Naive thymus-derived CD4-positive, alpha-beta T cell (primary cell): ENCODE results near the gene STX16. TPM values are rescaled to one million over a fixed set of nuclear protein-coding genes. Genes with fewer than 3 reads are reported as not detected.
"Not testable (repeated sequence)": the region's sequence is repeated elsewhere in the genome, so short reads cannot be mapped to it uniquely, and the experiment has no call there.

Source experiments
- ATAC-seq: fragments of 150-1000 bp; cut with Tn5 transposase; 2 replicates; pipeline ENCODE4 v1.10.0; 2021; ENCODE audit warnings: mild to moderate bottlenecking, moderate library complexity
- CTCF ChIA-PET: fragments of 350-600 bp; sonication (Branson Sonifier 250); formaldehyde crosslinking; loops from one replicate; lab custom pipeline; 2021; ENCODE audit warnings: antibody characterized with exemption; lab: Charles Lee
- POLR2A ChIA-PET: fragments of 350-600 bp; sonication (Branson Sonifier 250); formaldehyde crosslinking; loops from one replicate; lab custom pipeline; 2021; ENCODE audit warnings: antibody characterized with exemption, inconsistent platforms; lab: Charles Lee
- DNase-seq, 9 donors: peaks; one replicate each; pipeline versions ENCODE4 v3.0.0 to v3.0.0-alpha.2; 2020 to 2022; ENCODE audit warnings: mixed read lengths in 1 of 9
- H3K27ac ChIP-seq: one replicate; pipeline ENCODE4 v1.7.0; 2013; ENCODE audit warnings: mild to moderate bottlenecking, low read depth, low read length, moderate library complexity
- H3K27me3 ChIP-seq, 2 donors: one replicate each; pipeline ENCODE4 v1.7.0; 2013; ENCODE audit warnings: low read length in 2 of 2, mild to moderate bottlenecking in 2 of 2, moderate library complexity in 2 of 2; ENCODE audit not compliant: control insufficient read depth in 2 of 2, insufficient read depth in 2 of 2
- H3K36me3 ChIP-seq, 3 experiments: 1 replicate in 2 of 3; 2 replicates in 1 of 3; pipeline ENCODE4 v1.7.0; 2013; ENCODE audit warnings: low read length in 3 of 3, mild to moderate bottlenecking in 3 of 3, moderate library complexity in 1 of 3; ENCODE audit not compliant: insufficient read depth in 3 of 3, control insufficient read depth in 2 of 3
- H3K4me1 ChIP-seq, 2 donors: one replicate each; pipeline ENCODE4 v1.7.0; 2013; ENCODE audit warnings: low read length in 2 of 2, mild to moderate bottlenecking in 2 of 2, moderate library complexity in 1 of 2; ENCODE audit not compliant: control insufficient read depth in 2 of 2, insufficient read depth in 2 of 2
- H3K4me3 ChIP-seq: 2 replicates; pipeline ENCODE4 v1.7.0; 2013; ENCODE audit warnings: mild to moderate bottlenecking, low read length
- H3K9me3 ChIP-seq, 3 experiments: 1 replicate in 2 of 3; 2 replicates in 1 of 3; pipeline ENCODE4 v1.7.0; 2013; ENCODE audit warnings: low read length in 3 of 3; ENCODE audit not compliant: control insufficient read depth in 2 of 3
- H3K27ac Mint-ChIP-seq, 9 donors: one replicate each; pipeline ENCODE4 v1.8.0; 2020 to 2022; ENCODE audit warnings: mixed read lengths in 9 of 9, mild to moderate bottlenecking in 8 of 9, moderate library complexity in 5 of 9, inconsistent platforms in 2 of 9
- H3K27me3 Mint-ChIP-seq, 5 donors: one replicate each; pipeline ENCODE4 v1.8.0; 2021 to 2022; ENCODE audit warnings: mixed read lengths in 5 of 5, mild to moderate bottlenecking in 1 of 5
- H3K36me3 Mint-ChIP-seq, 5 donors: one replicate each; pipeline ENCODE4 v1.8.0; 2020 to 2022; ENCODE audit warnings: mixed read lengths in 5 of 5, mild to moderate bottlenecking in 3 of 5, inconsistent platforms in 1 of 5
- H3K4me1 Mint-ChIP-seq, 7 donors: one replicate each; pipeline ENCODE4 v1.8.0; 2020 to 2022; ENCODE audit warnings: mixed read lengths in 7 of 7, mild to moderate bottlenecking in 3 of 7, inconsistent platforms in 1 of 7
- H3K4me3 Mint-ChIP-seq, 10 donors: one replicate each; pipeline ENCODE4 v1.8.0; 2020 to 2022; ENCODE audit warnings: mild to moderate bottlenecking in 10 of 10, mixed read lengths in 10 of 10, moderate library complexity in 6 of 10, inconsistent platforms in 2 of 10
- H3K9me3 Mint-ChIP-seq, 11 donors: one replicate each; pipeline ENCODE4 v1.8.0; 2020 to 2022; ENCODE audit warnings: mixed read lengths in 11 of 11, mild to moderate bottlenecking in 4 of 11, inconsistent platforms in 1 of 11, moderate library complexity in 1 of 11
- intact Hi-C, 2 donors: fragments of 100-400 bp; cut with micrococcal nuclease; formaldehyde crosslinking; loops; one replicate each; pipeline ENCODE4 v1.15.1; 2023
- polyA plus RNA-seq, 2 donors: library from polyadenylated mRNA; unstranded; fragments of 300-500 nt; fragmentation: Illumina TruSeq; gene quantifications; one replicate each; pipeline ENCODE4 v1.2.3, GENCODE V29; 2021
- total RNA-seq, 6 experiments: library from RNA in 5 of 6; stranded (reverse) in 5 of 6; gene quantifications; 1 replicate in 5 of 6; 2 replicates in 1 of 6; pipeline ENCODE4 v1.2.3 and lab custom pipeline; 2021 to 2026

The STX16 gene
- total and polyA plus RNA-seq, 7 experiments from 2014 or later = 32.0 to 225 (median 185) TPM

GRCh38 chr20:58647162-58647795 lies 3.8 kb upstream of the STX16 start:
- peak overlapping the region in 2 of 9 donors; percentile 3 to 21 for H3K27ac Mint-ChIP-seq
- POLR2A ChIA-PET = interaction anchor here (0.8 to 7.4 kb wide), 3 partner anchors 44 to 243 kb away, joined by 3 to 57 read pairs (median 3); partner anchors contain the start of genes GNAS-AS1 and NPEPL1

DNA sequence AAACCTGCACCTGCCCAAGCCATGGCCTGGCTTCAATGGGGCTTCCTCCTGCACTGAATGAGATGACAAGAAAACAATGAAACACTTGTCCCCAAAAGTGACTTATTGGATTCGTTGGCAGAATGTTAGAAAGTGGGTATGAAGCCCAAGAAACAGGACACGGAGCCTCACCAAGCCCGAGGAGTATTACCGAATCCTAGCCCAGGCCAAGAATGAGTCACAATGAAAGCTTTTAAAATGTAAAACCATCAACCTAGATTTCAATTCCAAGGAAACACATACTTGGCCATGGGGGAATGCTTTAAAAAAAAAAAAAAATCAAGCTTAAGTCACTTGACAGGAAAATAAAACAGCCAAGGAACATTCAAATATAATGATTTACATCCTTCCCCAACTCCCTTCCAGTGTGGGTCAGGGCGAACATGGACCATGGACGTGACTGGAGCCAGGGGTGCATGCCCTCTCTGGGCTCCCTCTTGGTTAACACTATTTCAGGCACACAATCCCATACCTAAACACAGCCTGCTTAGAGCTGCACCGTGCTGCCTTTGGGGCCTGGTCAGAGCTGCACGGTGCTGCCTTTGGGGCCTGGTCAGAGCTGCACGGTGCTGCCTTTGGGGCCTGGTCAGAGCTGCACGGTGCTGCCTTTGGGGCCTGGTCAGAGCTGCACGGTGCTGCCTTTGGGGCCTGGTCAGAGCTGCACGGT lies 3.1 kb upstream of the STX16 start:
- Histone ChIP-seq H3K27me3 (no peaks in the 10 kb centered on the region), H3K36me3 (peaks cover 0 to 13% (median 0%) of the 10 kb centered on the region in 3 experiments), H3K4me1 (peaks cover 3 to 9% of the 10 kb centered on the region in 2 donors), H3K9me3 (no peaks in the 10 kb centered on the region), H3K4me3 (no peak overlapping the region), H3K27ac (no peak overlapping the region)
- Mint-ChIP-seq H3K4me3 (peak overlapping the region in 2 of 10 donors; percentile 25 to 38), H3K27ac (peak overlapping the region in 2 of 9 donors; percentile 3 to 21), H3K36me3 (peaks cover 0 to 9% (median 0%) of the 10 kb centered on the region in 5 donors), H3K27me3 (peaks cover 0 to 4% (median 0%) of the 10 kb centered on the region in 5 donors), H3K9me3 (no peaks in the 10 kb centered on the region), H3K4me1 (peaks cover 4 to 14% (median 13%) of the 10 kb centered on the region in 7 donors)
- CTCF ChIA-PET = interaction anchor here (0.6 to 2.7 kb wide), 11 partner anchors 10 to 219 kb away, joined by 3 to 11 read pairs (median 4); partner anchors contain the start of gene GNAS
- no peak for ATAC-seq
- peak in 1 of 9 donors; percentile 4 for DNase-seq
- intact Hi-C loops = loop anchor here (1.0 kb wide), 2 partner anchors 190 to 191 kb away; no protein-coding TSS in a partner anchor
- POLR2A ChIA-PET = interaction anchor here (0.6 to 7.4 kb wide), 5 partner anchors 11 to 242 kb away, joined by 3 to 57 read pairs (median 3); partner anchors contain the start of genes GNAS-AS1 and NPEPL1

More at GRCh38 chr20:58647162-58647795, 3.8 kb upstream of the STX16 start:
- DNase-seq = peak in 1 of 9 donors; percentile 19
- peaks cover 0 to 4% of the 10 kb centered on the region in 2 donors for H3K4me1 ChIP-seq
- H3K27ac ChIP-seq = no peak overlapping the region
- no peak overlapping the region for H3K4me3 ChIP-seq
- peaks cover 0 to 8% (median 0%) of the 10 kb centered on the region in 5 donors for H3K36me3 Mint-ChIP-seq
- no peaks in the 10 kb centered on the region for H3K27me3 ChIP-seq
- peak overlapping the region in 2 of 10 donors; percentile 25 to 34 for H3K4me3 Mint-ChIP-seq
- CTCF ChIA-PET = interaction anchor here (0.7 to 2.7 kb wide), 11 partner anchors 11 to 220 kb away, joined by 3 to 11 read pairs (median 3); partner anchors contain the start of gene GNAS
- H3K9me3 ChIP-seq = no peaks in the 10 kb centered on the region
- H3K36me3 ChIP-seq = peaks cover 0 to 13% (median 0%) of the 10 kb centered on the region in 3 experiments
- ATAC-seq = no peak
- intact Hi-C loops = loop anchor here (1.0 kb wide), 2 partner anchors 191 to 192 kb away; no protein-coding TSS in a partner anchor
- peaks cover 0 to 13% (median 10%) of the 10 kb centered on the region in 7 donors for H3K4me1 Mint-ChIP-seq
- peaks cover 0 to 6% (median under 1%) of the 10 kb centered on the region in 5 donors for H3K27me3 Mint-ChIP-seq
- no peaks in the 10 kb centered on the region for H3K9me3 Mint-ChIP-seq

DNA sequence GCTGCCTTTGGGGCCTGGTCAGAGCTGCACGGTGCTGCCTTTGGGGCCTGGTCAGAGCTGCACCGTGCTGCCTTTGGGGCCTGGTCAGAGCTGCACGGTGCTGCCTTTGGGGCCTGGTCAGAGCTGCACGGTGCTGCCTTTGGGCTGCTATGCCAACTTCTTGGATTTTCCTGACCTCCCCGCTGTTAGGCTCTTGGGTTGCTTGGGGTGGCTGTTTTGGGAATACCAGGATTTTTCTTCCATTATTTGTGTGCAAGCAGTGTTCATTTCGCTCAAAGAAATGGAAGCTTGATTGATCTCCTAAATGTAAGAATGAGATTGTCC lies 2.6 kb upstream of the STX16 start:
- H3K4me3 Mint-ChIP-seq = peak overlapping the region in 8 of 10 donors; percentile 77 to 88 (median 84)
- peaks cover 9 to 14% of the 10 kb centered on the region in 2 donors for H3K4me1 ChIP-seq
- ATAC-seq, H3K27me3 Mint-ChIP-seq, H3K9me3 Mint-ChIP-seq, H3K9me3 ChIP-seq, H3K27me3 ChIP-seq, H3K4me3 ChIP-seq, H3K27ac ChIP-seq, intact Hi-C loops: not testable (repeated sequence)
- ChIA-PET POLR2A (interaction anchor here (0.6 to 7.4 kb wide), 4 partner anchors 10 to 203 kb away, joined by 3 to 57 read pairs (median 7); partner anchors contain the start of genes GNAS-AS1 and NPEPL1), CTCF (interaction anchor here (0.6 to 2.7 kb wide), 5 partner anchors 9 to 218 kb away, joined by 3 to 11 read pairs (median 5); no protein-coding TSS in a partner anchor)
- peak in 1 of 9 donors; percentile 8 for DNase-seq
- peaks cover 0 to 13% (median 3%) of the 10 kb centered on the region in 5 donors for H3K36me3 Mint-ChIP-seq
- peaks cover 9 to 19% (median 17%) of the 10 kb centered on the region in 7 donors for H3K4me1 Mint-ChIP-seq
- H3K36me3 ChIP-seq = peaks cover 0 to 13% (median 0%) of the 10 kb centered on the region in 3 experiments
- H3K27ac Mint-ChIP-seq = peak overlapping the region in 4 of 9 donors; percentile 48 to 88 (median 82)

- Mint-ChIP-seq H3K27me3 (peaks cover 0 to 4% (median 0%) of the 10 kb centered on the region in 5 donors), H3K9me3 (no peaks in the 10 kb centered on the region), H3K4me1 (peaks cover 9 to 21% (median 19%) of the 10 kb centered on the region in 7 donors), H3K4me3 (peak overlapping the region; percentile 76 to 88 (median 82)), H3K27ac (peak overlapping the region; percentile 70 to 88 (median 80)), H3K36me3 (peaks cover 0 to 13% (median 3%) of the 10 kb centered on the region in 5 donors)
- Histone ChIP-seq H3K36me3 (peaks cover 0 to 13% (median 0%) of the 10 kb centered on the region in 3 experiments), H3K4me1 (peaks cover 17 to 19% of the 10 kb centered on the region in 2 donors), H3K4me3 (peak overlapping the region; percentile 94), H3K27me3 (no peaks in the 10 kb centered on the region), H3K9me3 (no peaks in the 10 kb centered on the region), H3K27ac (peak overlapping the region; percentile 93)
- ATAC-seq (no peak), DNase-seq (peak in 8 of 9 donors; percentile 21 to 53 (median 38))
- POLR2A ChIA-PET = interaction anchor here (2.1 to 7.4 kb wide), 3 partner anchors 9 to 42 kb away, joined by 11 to 57 read pairs (median 11); partner anchors contain the start of gene NPEPL1
- intact Hi-C loops = loop anchor here (1.0 to 10.0 kb wide), 15 partner anchors 43 to 1255 kb away; partner anchors contain the start of genes ATP5F1E (in 1 of the 2), GNAS (in 1 of the 2), NELFCD (in 1 of the 2) and NPEPL1 (in 1 of the 2)
- CTCF ChIA-PET = interaction anchor here (0.5 to 2.7 kb wide), 7 partner anchors 10 to 306 kb away, joined by 3 to 11 read pairs (median 4); no protein-coding TSS in a partner anchor
Measured at GRCh38 chr20:58649288-58650180, 1.5 kb upstream of the STX16 start.

DNA sequence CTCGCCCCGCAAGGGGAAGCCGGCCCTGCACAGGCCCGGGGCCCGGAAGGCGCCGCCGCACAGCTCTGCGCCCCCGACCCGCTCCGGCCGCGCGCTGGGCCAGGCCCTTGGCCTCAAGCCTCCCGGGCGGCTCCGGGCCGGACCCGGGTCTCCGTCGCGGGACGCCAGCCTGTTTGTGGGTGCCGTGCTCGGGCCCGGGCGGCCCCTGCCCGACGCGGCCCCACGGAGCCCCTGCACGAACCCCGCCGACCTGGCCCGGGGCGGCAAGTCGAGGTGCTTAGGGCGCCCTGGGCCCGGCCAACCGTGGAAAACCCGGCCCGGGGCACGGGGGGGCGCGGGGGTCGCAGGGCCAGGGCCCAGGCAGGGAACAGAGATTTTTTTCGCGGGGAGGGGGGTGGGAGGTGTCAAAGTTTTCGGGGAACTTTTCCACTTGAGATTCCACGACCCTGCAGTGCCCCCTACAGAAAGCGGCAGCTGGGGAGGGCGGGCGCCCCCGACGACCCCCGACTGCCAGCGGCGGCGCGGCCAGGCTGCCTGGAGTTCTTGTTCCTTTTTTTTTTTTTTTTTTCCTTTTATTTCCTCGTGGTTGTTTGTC lies 805 bp upstream of the STX16 start:
- Histone ChIP-seq H3K27ac (peak overlapping the region; percentile 93), H3K27me3 (no peaks in the 10 kb centered on the region), H3K9me3 (no peaks in the 10 kb centered on the region), H3K36me3 (peaks cover 0 to 13% (median 0%) of the 10 kb centered on the region in 3 experiments), H3K4me3 (peak overlapping the region; percentile 94), H3K4me1 (peaks cover 17 to 25% of the 10 kb centered on the region in 2 donors)
- ChIA-PET POLR2A (interaction anchor here (0.7 to 7.4 kb wide), 17 partner anchors 9 to 1031 kb away, joined by 3 to 99 read pairs (median 9); partner anchors contain the start of genes ATP5F1E, GNAS-AS1, NPEPL1 and VAPB), CTCF (interaction anchor here (0.6 to 2.4 kb wide), 12 partner anchors 10 to 1056 kb away, joined by 3 to 27 read pairs (median 4); no protein-coding TSS in a partner anchor)
- intact Hi-C loops = loop anchor here (1.0 to 10.0 kb wide), 15 partner anchors 42 to 1255 kb away; partner anchors contain the start of genes ATP5F1E (in 1 of the 2), GNAS (in 1 of the 2), NELFCD (in 1 of the 2) and NPEPL1 (in 1 of the 2)
- DNase-seq (peak in 8 of 9 donors; percentile 37 to 65 (median 45)), ATAC-seq (peak; percentile 23)
- Mint-ChIP-seq H3K27me3 (peaks cover 0 to 4% (median 0%) of the 10 kb centered on the region in 5 donors), H3K27ac (peak overlapping the region; percentile 97 to 100 (median 99)), H3K9me3 (no peaks in the 10 kb centered on the region), H3K36me3 (peaks cover 0 to 14% (median 3%) of the 10 kb centered on the region in 5 donors), H3K4me3 (peak overlapping the region; percentile 94 to 100 (median 98)), H3K4me1 (peaks cover 9 to 28% (median 22%) of the 10 kb centered on the region in 7 donors)
